HT1080 (cell line): ENCODE results near the gene GSN. TPM values are rescaled to one million over a fixed set of nuclear protein-coding genes. Genes with fewer than 3 reads are reported as not detected.
A peak's percentile ranks its signal among the peaks of the same experiment; 100 is the strongest.
"Not testable (repeated sequence)": the region's sequence is repeated elsewhere in the genome, so short reads cannot be mapped to it uniquely, and the experiment has no call there.

Source experiments
- DNase-seq: peaks from one replicate; pipeline ENCODE4 v3.0.0-alpha.2; 2015; ENCODE audit warnings: low read depth
- total RNA-seq: library from RNA; depleted of rRNA; stranded (reverse); fragments of >200 nt; shearing (Covaris generic); gene quantifications from 2 replicates; pipeline ENCODE4 v1.2.3, GENCODE V29; 2014

GSN gene
- total RNA-seq, 1 experiment from 2014 or later, result 75.8 TPM

DNA sequence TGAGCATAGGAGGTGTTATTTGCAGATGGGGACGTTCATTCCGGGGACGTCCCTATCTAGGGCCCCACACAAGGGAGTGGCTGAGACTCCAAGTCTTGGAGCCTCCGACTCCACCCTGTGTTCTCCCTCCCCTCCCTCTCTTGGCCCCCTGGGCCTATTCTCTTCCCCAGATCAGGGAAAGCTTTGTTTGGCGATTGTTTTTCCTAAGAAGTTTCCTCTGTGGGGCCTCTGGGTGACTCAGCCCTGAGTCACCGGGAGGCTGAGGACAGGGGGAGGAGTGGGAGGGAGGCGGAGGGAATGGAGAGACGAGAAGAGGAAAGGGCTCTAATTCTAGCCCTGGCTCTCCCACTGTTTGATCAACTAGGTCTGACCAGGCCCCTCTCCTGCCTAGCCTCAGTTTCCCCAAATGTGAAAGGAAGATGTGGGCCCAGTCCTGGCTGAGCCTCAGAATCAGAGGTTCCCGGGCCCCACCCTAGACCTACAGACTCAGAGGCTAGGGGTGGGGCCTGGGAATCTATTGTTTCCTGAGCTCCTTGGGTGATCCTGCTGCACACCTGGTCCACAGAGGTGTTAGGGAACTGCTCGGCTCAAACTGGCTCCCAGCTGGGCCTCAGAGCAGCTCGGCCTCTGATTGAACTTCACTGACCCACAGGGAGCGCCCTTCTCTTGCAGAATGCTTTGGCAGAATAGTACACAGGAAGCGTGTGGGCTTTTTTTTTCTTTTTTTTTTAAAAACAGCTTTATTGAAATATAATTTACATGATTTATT is 19.2 kb downstream of the GSN start:
- DNase-seq, result peak; percentile 98

DNA sequence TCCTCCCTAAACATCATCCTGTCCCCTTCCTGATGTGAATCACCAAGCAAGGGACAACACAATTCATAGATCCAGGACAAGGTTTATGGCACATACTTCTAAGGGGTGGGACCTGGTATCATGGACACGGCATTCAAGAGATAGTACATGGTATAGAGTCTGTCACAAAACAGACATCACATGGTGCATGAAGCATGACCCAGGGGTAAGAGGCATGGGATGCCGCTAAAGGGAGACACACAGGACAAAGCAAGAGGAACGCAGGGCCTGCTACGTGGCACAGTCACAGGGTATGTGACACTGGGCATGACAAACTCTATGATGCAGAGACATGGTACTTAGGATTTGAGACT is 20.7 kb downstream of the GSN start:
- DNase-seq, result no peak

DNA sequence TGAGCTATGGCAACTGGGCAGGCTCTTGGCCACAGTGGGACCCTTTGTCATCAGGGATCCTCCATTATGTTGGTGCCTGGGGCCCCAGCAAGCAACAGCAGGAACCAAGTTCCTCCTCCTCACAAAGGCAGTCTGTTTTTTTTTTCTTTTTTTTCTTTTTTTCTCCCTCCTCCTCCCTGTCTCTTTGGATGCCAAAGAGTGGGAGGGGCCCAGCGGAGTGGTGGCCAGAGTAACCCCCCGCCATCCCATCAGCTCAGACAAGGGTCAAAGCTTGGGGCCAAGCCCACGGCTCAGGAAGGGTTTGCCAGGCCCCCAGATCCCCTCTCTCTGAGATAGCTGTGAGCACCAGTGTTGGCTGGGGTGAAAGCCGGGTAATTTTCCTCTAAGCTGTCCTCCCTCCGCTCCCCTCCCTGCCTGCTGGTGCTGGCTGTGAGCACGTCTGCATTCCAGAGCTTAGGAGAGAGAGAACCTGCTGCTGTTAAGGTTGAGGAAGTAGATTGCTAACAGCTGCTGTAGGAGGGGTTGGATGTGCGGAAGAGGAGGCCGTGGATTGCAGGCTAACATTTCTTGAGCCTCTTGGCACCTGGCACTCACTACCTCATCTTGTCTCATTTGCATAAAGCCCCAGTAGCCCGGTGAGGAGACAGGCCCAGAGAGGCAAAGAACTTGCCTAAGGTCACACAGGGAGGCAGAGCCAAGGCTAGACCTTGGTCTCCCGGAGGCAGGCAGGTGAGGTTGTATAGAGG is 21.2 kb downstream of the GSN start:
- DNase-seq, result no peak

DNA sequence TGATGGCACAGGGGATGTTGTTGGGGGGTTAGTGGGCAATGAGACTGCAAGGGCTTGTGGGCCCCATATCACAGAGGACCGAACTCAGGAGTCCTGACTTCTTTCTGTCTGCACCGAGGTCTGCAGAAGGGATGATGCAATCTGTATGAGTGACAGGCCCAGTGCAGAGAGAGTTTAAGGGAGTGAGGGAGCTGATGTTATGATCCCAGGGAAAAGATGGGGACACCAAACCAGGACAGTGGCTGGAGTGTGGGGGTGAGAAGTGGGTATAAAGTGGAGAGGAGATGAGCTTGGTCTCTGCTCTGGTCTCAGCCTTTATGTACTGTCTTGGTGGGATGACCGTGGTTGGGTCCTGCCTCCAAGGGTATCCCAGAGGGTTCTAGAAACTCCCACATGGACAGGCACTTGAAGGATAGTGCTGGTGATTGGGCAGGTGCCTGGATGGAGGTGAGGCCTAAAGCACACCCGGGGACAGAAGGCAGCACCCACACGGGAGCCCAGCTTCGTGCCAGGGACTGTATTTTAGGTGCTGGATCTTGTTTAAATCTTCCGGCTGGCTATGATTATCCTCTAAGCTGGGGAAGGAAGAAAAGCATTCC is 21.9 kb downstream of the GSN start:
- no peak for DNase-seq

DNA sequence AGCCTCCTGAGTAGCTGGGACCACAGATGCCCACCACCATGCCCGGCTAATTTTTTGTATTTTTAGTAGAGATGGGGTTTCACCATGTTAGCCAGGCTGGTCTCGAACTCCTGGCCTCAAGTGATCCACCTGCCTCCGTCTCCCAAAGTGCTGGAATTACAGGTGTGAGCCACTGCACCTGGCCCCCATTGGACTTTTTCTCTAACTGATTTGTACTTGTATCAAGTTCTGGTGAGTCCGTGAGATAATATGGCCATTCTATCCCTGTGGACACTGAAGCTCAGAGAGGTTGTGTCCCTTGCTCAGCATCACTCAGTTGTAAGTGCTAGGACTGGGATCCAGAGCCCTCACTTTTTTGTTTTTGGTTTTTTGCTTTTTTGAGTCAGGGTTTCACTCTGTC is 23.6 kb downstream of the GSN start:
- not testable (repeated sequence) for DNase-seq

DNA sequence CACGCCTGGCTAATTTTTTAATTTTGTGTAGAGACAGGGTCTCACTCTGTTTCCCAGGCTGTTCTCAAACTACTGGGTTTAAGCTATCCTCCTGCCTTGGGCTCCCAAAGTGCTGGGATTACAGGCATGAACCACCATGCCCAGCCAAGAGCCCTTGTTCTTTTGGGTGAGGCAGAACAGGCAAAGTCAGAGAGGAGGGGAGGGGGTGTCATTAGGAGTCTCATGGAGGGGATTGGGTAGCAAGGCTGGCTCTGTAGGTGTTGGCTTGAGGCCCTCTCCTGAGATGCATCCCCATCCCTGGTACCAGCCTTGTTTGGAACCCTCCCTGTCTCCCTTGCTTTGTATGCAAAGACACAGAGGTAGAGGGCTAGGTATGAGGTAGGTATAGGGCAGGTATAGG is 24.1 kb downstream of the GSN start:
- no peak for DNase-seq

DNA sequence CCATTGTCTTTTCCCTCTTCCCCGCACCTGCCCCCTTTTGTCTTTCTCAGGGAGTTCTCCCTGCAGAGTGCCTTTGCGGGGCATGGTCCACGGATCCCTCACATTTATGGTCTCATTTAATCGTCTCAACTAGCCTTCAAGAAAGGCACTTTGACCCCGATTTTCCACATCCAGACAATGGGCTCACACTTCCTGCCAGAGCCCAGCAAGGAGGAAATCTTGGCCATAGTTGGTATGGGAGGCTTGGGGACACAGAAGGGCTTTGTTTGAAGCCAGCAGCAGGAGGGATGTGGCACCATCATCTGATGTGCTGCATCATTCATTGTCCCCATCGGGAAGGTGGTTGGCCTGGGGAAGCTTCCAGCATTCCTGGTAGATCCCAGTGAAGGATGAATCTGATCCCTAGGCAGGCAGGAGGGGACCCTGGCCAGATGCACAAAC is 24.9 kb downstream of the GSN start:
- no peak for DNase-seq

DNA sequence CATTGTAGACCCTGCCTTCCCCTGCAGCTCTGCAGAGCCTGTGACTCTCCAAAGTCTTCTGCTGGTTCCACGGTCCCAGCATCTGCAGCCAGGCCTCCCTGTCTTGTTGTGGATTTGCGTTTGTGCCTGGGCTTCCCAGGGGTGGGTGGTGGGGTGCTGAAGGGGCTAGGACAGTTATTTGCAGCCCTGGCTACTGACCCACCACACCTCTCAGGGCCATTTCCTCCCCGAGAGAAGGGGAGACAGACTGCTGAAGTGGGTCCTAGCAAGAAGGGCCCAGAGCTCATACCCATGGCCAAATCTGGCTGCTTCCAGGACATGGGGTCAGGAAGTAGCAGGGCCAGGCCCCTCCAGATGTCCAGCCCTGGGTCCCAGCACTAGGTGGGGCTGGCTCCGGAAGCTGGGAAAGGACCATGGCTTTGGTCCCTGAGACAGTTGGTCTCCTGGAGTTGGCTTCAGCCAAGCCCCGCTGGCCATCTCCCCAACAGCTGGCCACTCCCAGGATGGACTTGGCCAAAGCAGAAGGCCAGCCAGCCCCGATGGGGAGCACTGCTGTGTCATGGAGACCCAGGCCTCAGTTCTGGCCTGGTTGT is 26.3 kb downstream of the GSN start:
- DNase-seq, result no peak

DNA sequence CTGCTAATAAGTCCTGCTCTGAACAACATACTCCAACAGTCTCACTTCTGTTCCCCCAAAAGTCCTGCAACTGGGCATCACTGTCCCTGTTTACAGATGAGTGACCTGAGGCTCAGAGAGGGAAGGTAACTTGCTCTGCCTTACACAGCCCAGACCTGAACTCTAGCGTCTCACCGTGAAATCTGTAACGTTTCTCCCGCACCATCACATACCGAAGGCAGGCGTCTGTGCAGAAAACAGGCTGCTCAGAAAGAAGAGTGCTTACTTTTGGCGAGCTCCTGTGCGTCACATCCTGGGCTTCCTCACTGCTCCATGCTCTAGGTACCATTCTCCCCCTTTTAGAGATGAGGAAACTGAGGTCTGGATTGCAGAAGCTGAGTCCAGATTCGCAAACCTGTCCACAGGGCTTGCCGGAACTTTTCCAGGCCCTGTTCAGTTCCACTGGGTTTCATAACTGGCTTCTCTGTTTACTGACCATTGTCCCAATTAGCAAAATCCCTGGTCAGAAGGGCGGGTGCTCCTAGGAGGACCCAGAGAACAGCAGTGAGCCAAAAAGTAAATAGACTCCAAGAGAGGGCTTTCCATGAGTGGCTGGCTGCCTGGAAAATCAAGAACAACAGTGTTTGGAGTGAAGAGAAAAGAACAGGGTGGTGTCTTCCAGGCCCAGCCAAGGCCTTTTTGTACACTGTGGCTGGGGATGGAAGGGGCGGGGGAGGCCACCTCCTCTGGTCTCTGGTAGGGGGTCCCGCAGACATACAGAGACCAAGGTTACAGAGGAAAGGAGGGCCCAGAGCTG is 27.1 kb downstream of the GSN start:
- no peak for DNase-seq

DNA sequence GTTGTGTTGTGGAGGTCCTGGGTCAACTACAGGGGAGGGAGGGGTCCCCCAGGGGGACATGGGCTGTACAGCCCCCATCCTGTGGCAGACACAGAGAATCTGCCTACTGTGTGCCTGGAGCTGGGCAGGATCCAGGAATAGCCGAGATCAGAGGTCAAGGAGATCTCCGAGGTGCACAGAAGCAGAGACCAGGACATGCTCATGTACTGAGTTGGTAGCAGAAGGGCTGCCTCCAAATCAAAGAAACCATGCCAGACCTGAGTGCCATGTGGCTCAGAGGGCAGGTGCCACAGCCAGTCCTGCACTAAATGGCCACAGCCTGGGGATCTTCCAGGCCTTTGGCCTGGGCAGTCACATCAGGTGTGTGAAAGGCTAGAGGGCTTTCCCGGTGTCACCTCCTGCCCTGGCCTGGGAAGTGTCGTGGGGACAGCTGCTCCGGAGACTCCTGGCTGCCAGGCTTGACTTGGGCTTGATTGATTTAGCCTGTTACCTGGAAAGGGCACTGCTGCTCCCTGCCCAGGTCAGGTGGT is 27.8 kb downstream of the GSN start:
- DNase-seq, result no peak

DNA sequence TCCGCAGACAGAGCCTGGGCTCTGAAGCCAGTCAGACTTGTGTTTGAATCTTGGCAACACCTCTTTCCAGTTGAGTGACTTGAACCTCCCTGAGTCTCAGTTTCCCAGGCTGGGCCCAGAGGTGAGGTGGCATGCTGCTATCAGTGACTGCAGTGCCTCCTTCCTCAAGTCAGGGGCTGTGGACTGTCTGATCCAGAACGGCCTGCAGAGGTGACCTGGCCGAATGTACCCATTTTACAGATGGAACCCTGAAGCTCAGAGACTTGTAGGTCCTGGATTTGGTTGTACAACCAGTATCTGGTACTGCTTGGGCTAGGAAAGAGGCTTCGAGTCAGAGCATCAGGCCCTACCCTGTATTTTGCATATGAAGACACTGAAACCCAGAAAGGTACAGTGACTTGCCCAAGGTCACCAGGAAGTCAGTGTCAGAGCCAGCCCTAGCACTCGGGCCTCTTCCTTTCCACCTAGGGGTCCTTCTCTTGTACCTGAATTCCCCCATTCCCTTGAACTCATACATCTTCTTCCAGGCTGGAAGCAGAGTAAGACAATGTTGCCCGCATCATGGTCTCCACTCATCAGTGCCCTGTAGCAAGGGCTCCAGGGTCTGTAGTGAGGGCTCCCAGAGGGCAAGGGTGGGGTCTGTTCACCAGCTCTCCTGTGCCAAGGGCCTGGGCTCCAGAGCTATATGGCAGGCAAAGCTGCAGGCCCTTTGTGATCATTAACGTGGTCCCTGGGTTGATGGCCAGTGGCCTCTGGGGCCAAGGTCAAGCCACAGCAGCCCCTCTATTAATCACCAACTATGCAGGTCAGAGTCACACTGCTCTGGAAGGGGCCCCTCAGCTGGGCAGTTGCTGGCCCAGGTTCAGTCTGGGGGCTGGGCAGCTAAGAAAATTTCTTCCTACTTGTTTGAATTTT is 28.5 kb downstream of the GSN start:
- DNase-seq, result no peak

DNA sequence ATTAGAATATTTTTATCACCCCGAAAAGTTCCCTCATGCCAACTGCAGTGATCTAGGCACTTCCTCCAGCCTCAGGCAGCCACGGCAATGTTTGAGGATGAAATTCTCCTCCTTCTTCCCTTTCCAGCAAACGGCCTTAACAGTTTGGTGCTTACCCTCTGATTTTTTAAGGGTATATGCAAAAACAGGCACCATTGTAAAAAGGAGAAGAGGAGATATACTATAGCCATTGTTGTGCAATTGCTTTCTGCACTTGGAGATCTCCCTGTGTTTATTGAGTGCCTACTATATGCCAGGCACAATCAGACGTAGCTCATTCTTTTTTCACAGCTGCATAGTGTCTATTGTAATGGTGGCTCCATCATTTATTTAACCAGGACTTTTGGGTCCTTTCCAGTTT is 29.4 kb downstream of the GSN start:
- no peak for DNase-seq

DNA sequence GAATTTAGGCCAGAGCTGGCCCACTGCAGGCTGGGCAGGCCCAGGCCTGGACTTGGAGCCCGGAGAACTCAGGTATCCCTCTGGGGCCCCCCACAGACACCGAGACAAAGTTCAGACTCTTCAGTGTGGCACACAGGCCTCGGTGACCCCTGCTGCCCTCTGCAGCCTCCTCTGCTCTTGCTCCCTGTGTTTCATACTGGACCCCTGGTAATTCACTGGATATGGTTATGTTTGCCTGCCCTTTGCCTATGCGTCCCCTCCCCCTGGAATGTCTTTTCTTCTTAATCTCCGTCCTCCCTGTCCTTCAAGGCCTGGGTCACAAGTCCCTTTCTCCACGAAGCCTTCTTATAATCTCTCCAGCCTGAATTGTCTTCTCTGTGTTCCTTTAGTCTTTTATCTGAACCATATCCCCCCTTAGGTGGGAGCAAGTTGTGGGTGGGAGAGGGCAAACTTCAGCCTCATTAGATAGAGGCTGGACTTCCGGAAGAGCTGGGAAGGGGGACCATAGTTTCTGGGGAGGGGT is 30.1 kb downstream of the GSN start:
- no peak for DNase-seq

DNA sequence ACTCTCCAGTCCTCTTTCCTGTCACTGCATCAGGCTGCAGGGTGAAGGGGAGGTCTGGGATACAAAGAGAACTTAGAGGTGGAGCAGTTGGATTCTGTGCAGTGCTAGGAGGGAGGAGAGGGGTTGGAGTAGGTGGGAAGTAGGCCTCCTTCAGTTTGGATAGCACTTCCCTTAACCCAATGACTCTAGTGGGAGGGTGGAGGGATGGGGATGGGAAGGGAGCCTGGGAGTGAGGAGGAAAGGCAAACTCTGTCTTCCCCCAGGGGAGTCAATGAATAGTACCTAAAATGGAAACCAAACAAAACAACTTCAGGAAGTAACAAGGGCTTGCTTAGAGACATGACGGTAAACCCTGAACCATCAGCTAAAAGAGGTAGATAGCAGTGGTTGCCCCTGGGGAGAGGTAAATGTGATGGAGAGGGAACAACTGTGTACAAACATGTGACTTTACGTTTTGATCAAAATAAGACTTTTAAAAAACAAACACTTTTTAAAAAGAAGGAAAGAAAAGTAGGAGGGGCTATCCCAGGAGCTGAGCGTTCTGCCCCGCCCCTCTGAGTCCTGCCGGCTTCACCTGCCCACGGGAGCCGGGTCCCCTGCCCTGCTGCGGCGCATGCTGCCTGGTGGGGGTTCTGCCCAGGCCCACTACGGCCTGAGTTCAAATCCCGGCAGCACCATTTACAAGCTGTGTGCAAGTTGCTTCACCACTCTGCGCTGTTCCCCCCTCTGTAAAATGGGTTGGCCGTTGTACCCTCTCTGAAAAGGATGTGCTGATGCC is 30.9 kb downstream of the GSN start:
- DNase-seq, result no peak

DNA sequence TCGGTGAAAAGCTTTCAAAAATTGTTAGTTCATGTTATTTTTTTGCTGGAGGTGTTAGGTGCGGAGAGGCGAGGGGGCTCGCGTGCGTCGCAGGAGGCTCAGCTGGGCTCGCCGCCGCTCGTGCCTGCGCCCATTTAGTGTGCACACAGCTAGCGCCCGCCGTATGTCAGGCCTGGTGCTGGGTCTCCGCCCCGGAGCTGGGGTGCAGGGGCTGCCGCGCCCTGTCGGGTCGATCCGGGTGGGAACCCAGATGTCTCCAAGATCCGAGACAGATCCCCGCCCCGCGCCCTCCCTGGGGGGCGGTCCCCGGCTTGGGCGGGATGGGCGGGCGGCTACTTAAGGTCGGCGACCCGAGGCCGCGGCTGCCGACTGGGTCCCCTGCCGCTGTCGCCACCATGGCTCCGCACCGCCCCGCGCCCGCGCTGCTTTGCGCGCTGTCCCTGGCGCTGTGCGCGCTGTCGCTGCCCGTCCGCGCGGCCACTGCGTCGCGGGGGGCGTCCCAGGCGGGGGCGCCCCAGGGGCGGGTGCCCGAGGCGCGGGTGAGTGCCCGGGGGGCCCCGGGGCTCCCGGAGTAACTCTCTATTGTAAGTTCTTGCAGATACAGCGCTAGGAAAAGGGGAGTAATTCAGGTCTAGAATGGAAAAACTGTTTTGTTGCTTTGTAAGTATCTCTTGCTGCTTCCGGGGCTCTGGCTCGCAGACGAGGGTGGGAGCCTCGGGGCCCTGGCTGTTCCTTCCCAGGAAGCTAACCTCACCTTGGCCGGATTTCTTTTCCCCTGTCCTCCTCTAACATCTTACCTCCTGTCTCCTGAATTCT is 31.7 kb downstream of the GSN start:
- DNase-seq, result no peak

DNA sequence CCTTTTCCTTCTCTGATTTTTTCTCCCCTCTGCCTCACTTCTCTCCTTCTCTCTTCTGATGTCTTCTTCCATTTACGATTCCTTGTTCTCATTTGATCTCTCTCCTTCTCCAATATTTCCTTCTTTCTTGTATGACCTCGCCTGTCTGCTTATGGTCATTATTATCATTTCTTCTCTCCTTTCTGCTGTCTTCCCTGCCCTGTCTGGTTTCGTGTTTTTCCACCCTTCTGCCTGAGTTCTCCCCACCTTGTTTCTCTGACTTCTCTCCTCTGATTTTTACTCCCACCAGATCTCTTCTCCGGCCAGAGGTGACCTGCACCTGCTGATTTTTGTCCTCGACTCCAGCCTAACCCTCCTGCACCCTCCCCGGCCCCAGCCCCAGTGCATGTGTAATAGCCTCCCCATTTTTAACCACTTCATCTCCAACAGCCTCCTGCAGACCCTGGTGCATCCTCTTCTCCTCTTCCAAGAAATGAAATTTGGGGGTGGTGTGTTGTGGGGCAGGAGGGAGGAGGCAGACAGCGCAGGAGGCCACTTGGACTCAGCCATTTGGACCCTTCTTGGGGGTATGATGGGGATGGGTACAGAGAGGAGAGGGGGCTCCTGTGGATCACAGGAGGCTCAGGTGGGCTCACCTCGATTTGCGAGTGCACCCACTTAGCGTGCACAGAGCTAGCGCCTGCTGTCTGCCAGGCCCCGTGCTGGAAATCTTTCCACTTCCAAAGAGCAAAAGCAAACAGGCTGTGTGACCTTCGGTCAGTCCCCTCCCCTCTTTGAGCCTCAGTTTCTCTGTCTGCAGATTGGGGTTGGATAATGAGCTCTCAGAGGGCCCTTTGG is 32.5 kb downstream of the GSN start:
- DNase-seq, result no peak

DNA sequence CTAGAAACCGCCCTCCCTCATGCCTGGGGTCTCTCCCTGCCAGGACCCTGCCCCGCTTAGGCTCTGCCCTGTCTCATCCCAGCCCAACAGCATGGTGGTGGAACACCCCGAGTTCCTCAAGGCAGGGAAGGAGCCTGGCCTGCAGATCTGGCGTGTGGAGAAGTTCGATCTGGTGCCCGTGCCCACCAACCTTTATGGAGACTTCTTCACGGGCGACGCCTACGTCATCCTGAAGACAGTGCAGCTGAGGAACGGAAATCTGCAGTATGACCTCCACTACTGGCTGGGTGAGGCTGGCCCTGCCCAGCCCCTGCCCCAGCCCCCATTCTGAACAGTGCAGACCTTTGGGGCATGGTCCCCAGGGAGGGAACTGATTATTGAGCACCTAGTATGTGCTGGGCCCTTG is 33.9 kb downstream of the GSN start:
- DNase-seq, result no peak
